Suppressor macrophage treated with lipopolysaccharide for 1 hour (primary cell): ENCODE results near the gene OR6C6.
"Not testable (repeated sequence)": the region's sequence is repeated elsewhere in the genome, so short reads cannot be mapped to it uniquely, and the experiment has no call there.

Source experiments
- DNase-seq, 3 donors: peaks; one replicate each; pipeline ENCODE4 v3.0.0-alpha.2; 2020 to 2022

The OR6C6 gene

GRCh38 chr12:55296469-55296868 lies at the start of gene OR6C6:
OR6C6 (minus strand) TSS chr12:55296569; CDS start chr12:55295232, 1,337 bp downstream.
- DNase-seq, result no peak

- no peak for DNase-seq
Measured at GRCh38 chr12:55336002-55336401, 39.6 kb upstream of the OR6C6 start.

- no peak for DNase-seq
Measured at GRCh38 chr12:55330446-55330845, 34.1 kb upstream of the OR6C6 start, which contains the start of gene OR6C3. OR6C3 (plus strand) TSS chr12:55330746; CDS start chr12:55331701, 955 bp downstream.

GRCh38 chr12:55325801-55326200 lies 29.4 kb upstream of the OR6C6 start:
- DNase-seq, result not testable (repeated sequence)

- no peak for DNase-seq
Measured at GRCh38 chr12:55320201-55320600, 23.8 kb upstream of the OR6C6 start.

- no peak for DNase-seq
Measured at GRCh38 chr12:55314043-55314442, 17.7 kb upstream of the OR6C6 start, which contains the start of gene OR6C1. OR6C1 (plus strand) TSS chr12:55314343; CDS start chr12:55320600, 6,257 bp downstream.

- DNase-seq, result no peak
Measured at GRCh38 chr12:55289999-55290398, 6.4 kb downstream of the OR6C6 start.

GRCh38 chr12:55280991-55281390 lies 15.4 kb downstream of the OR6C6 start:
- DNase-seq, result no peak

- no peak for DNase-seq
Measured at GRCh38 chr12:55258303-55258702, 38.1 kb downstream of the OR6C6 start.

GRCh38 chr12:55256831-55257230 lies 39.5 kb downstream of the OR6C6 start:
- no peak for DNase-seq

GRCh38 chr12:55253281-55253680 lies 43.1 kb downstream of the OR6C6 start:
- DNase-seq, result no peak

GRCh38 chr12:55250944-55251343 lies 45.4 kb downstream of the OR6C6 start:
- DNase-seq, result no peak

- no peak for DNase-seq
Measured at GRCh38 chr12:55246159-55246558, 50.2 kb downstream of the OR6C6 start.

GRCh38 chr12:55244309-55244708 lies 52.1 kb downstream of the OR6C6 start, which contains the start of gene OR6C74:
OR6C74 (plus strand) TSS chr12:55244609; CDS start chr12:55247288, 2,679 bp downstream.
- DNase-seq, result no peak
